ENCODE measurements around the gene PHETA1. TPM values are rescaled to one million over a fixed set of nuclear protein-coding genes. Genes with fewer than 3 reads are reported as not detected.

Gene PHETA1
- total and polyA plus RNA-seq, 2 of the 13 experiments (the other 11 are each of a cell fraction or from before 2014, with no cell fraction given) = 11.3 to 20.8 TPM

- peak; percentile 40; the same call in 1 of the 2 replicates for TF ChIP-seq FOSL2 (CRISPR knock-in tag; IDR thresholded peaks at IDR 0.05)
- no peak for TF ChIP-seq NONO (IDR thresholded peaks at IDR 0.05)
- 0 out of 2 replicates have a peak, but pooled peaks have one; percentile 42 for TF ChIP-seq NONO (CRISPR knock-in tag; conservative IDR thresholded peaks at IDR 0.05)
- no peak for TF ChIP-seq CENPBD1 (CRISPR knock-in tag; IDR thresholded peaks at IDR 0.05; ENCODE audit: borderline replicate concordance, low read depth)
- TF ChIP-seq ZBTB38 (CRISPR knock-in tag; IDR thresholded peaks at IDR 0.05) = peak; percentile 21; the same call in 1 of the 2 replicates
- peak; percentile 45; the same call in 1 of the 2 replicates for TF ChIP-seq ARID5B (CRISPR knock-in tag; IDR thresholded peaks at IDR 0.05)
- TF ChIP-seq ZNF770 (CRISPR knock-in tag; IDR thresholded peaks at IDR 0.05) = peak; percentile 85
- 0 out of 2 replicates have a peak, but pooled peaks have one; percentile 45 for TF ChIP-seq ZNF136 (CRISPR knock-in tag; IDR thresholded peaks at IDR 0.05; ENCODE audit: low read depth)
- TF ChIP-seq HNRNPLL (IDR thresholded peaks at IDR 0.05; ENCODE audit: low read depth, low read length, poor library complexity, severe bottlenecking) = peak; percentile 63
- no peak for TF ChIP-seq ZNF720 (CRISPR knock-in tag; IDR thresholded peaks at IDR 0.05)
- TF ChIP-seq FOXK1 (CRISPR knock-in tag; IDR thresholded peaks at IDR 0.05; ENCODE audit: borderline replicate concordance, low read depth) = no peak
- TF ChIP-seq HNF1B (CRISPR knock-in tag; IDR thresholded peaks at IDR 0.05) = peak; percentile 36; the same call in 1 of the 2 replicates
- peak; percentile 66 for TF ChIP-seq ZFX (CRISPR knock-in tag; IDR thresholded peaks at IDR 0.05; ENCODE audit: low read depth)
- no peak for TF ChIP-seq MAFF (IDR thresholded peaks at IDR 0.05; ENCODE audit: low read depth, low read length)
- 0 out of 2 replicates have a peak, but pooled peaks have one; percentile 59 for TF ChIP-seq ARNT2 (CRISPR knock-in tag; IDR thresholded peaks at IDR 0.05; ENCODE audit: low read depth)
- peak; percentile 23; the same call in 1 of the 2 replicates for TF ChIP-seq MYC (CRISPR knock-in tag; IDR thresholded peaks at IDR 0.05; ENCODE audit: borderline replicate concordance)
- peak; percentile 74 for TF ChIP-seq TARDBP (CRISPR knock-in tag; IDR thresholded peaks at IDR 0.05)
- TF ChIP-seq NPAS2 (CRISPR knock-in tag; IDR thresholded peaks at IDR 0.05; ENCODE audit: borderline replicate concordance) = no peak
- TF ChIP-seq E2F5 (CRISPR knock-in tag; conservative IDR thresholded peaks at IDR 0.05) = no peak
- TF ChIP-seq NCOA2 (CRISPR knock-in tag; IDR thresholded peaks at IDR 0.05) = no peak
Measured at GRCh38 chr12:111396726-111397445, 28.0 kb upstream of the PHETA1 start (continued).
